ENCODE data around the gene GNG14. TPM values are rescaled to one million over a fixed set of nuclear protein-coding genes. Genes with fewer than 3 reads are reported as not detected.
A peak's percentile ranks its signal among the peaks of the same experiment; 100 is the strongest.

Gene GNG14
- total and polyA plus RNA-seq, 2 of the 4 experiments (the other 2 are of a cell fraction): not detected

- H3K9ac ChIP-seq (ENCODE audit: low read depth, low read length): peak overlapping the region; percentile 92
- peaks cover 4% of the 10 kb centered on the region for H3K4me1 ChIP-seq (ENCODE audit: control insufficient read depth, insufficient read depth, low read length)
- H3K4me2 ChIP-seq (ENCODE audit: low read depth, low read length): peak overlapping the region; percentile 99
- in situ Hi-C loops (cut with MboI; ENCODE audit: low sequenced_read_pairs): no loop called here
- intact Hi-C loops (cut with micrococcal nuclease): loop anchor here (1.0 kb wide), 2 partner anchors 12 to 74 kb away; partner anchors contain the start of gene TRIR
- H2BK20ac ChIP-seq (ENCODE audit: low read depth, low read length): no peak overlapping the region; the same call in 1 of the 2 replicates
- H3K23ac ChIP-seq (ENCODE audit: low read depth, low read length): peak overlapping the region; percentile 79
- no peak for TF ChIP-seq BHLHE40 (IDR thresholded peaks at IDR 0.05; ENCODE audit: low read depth, low read length)
- peak; percentile 50; the same call in 1 of the 2 replicates for TF ChIP-seq POLR2A (IDR thresholded peaks at IDR 0.05; ENCODE audit: low read depth, low read length)
- TF ChIP-seq MAZ (IDR thresholded peaks at IDR 0.05; ENCODE audit: borderline replicate concordance, low read depth, low read length): 0 out of 2 replicates have a peak, but pooled peaks have one; percentile 45
- no peak for TF ChIP-seq SMC3 (IDR thresholded peaks at IDR 0.05; ENCODE audit: low read depth, low read length)
- CTCF ChIA-PET: interaction anchor here (2.2 kb wide), 1 partner anchor 11 kb away, joined by 8 read pairs; no protein-coding TSS in a partner anchor
- H3K18ac ChIP-seq (ENCODE audit: low read depth, low read length): peak overlapping the region; percentile 42
- POLR2A ChIA-PET (ENCODE audit: unreplicated experiment): interaction anchor here (0.5 kb wide), 1 partner anchor 44 kb away, joined by 4 read pairs; no protein-coding TSS in a partner anchor
- H4K8ac ChIP-seq (ENCODE audit: low read depth in 2 of 2, low read length in 2 of 2): peak overlapping the region; percentile 77 to 95; a peak in 3 of 4 replicates
- H4K5ac ChIP-seq (ENCODE audit: low read depth, low read length): peak overlapping the region; percentile 56
- no peaks in the 10 kb centered on the region for H3K9me3 ChIP-seq (ENCODE audit: control insufficient read depth, insufficient read depth, low read length)
- WGBS, 2 experiments (ENCODE audit: extremely low coverage in 2 of 2, insufficient read length in 1 of 2): 0% methylated on average over 17 of the region's 65 CpGs; no CpG with 5 or more reads in 1 of the 2 experiments
- peaks cover 10% of the 10 kb centered on the region; the same call in 1 of the 2 replicates for H3K9me1 ChIP-seq (ENCODE audit: insufficient read depth, low read length)
- H2BK120ac ChIP-seq (ENCODE audit: low read depth, low read length): peak overlapping the region; percentile 50
- peak; percentile 67 for ATAC-seq (ENCODE audit: low read depth)
- peak overlapping the region; percentile 91 for H3K4me3 ChIP-seq (ENCODE audit: insufficient read depth, low read depth, low read length)
- peaks cover 17 to 57% of the 10 kb centered on the region in 2 experiments for H3K79me1 ChIP-seq (ENCODE audit: low read depth in 1 of 2, low read length in 2 of 2)
- dilution Hi-C loops (cut with HindIII; ENCODE audit: low sequenced_read_pairs, unreplicated experiment): no loop called here
- H2AK5ac ChIP-seq (ENCODE audit: low read depth, low read length): peak overlapping the region; percentile 88
- H2BK5ac ChIP-seq (ENCODE audit: low read depth, low read length, poor library complexity, severe bottlenecking): peak overlapping the region; percentile 95
- H3K56ac ChIP-seq (ENCODE audit: extremely low read depth, insufficient read depth, low read length): peak overlapping the region; percentile 81
- H2AK9ac ChIP-seq (replicated peaks; ENCODE audit: low read depth, low read length, poor library complexity): peak overlapping the region; percentile 100
- H4K91ac ChIP-seq (ENCODE audit: insufficient read depth, low read depth, low read length): peak overlapping the region; percentile 89
- no peak overlapping the region for H2BK15ac ChIP-seq (ENCODE audit: low read depth, low read length)
- peak overlapping the region; percentile 93 for H2AFZ ChIP-seq (replicated peaks; ENCODE audit: low read length, poor library complexity)
- peak; percentile 74 for DNase-seq
- BruUV-seq (replicated peaks): no TSS peak
- 0 out of 2 replicates have a peak, but pooled peaks cover 9% of the 10 kb centered on the region for H4K20me1 ChIP-seq (ENCODE audit: insufficient read depth, low read length)
- H3K27me3 ChIP-seq (ENCODE audit: control insufficient read depth, insufficient read depth, low read length): no peaks in the 10 kb centered on the region
- H3K4ac ChIP-seq (ENCODE audit: low read depth, low read length): peak overlapping the region; percentile 96
- H3K36me3 ChIP-seq (ENCODE audit: control insufficient read depth, insufficient read depth, low read length): peaks cover 12% of the 10 kb centered on the region
- H3K14ac ChIP-seq (replicated peaks; ENCODE audit: low read depth, low read length): peak overlapping the region; percentile 94
- peak overlapping the region; percentile 85 for H3K27ac ChIP-seq (ENCODE audit: insufficient read depth, low read length)
Measured at GRCh38 chr19:12721656-12722565, 34.1 kb downstream of the GNG14 start.

All from IMR-90 (cell line).